ENCODE measurements around the gene RAB11FIP5.

- TF ChIP-seq, protein P1, sequence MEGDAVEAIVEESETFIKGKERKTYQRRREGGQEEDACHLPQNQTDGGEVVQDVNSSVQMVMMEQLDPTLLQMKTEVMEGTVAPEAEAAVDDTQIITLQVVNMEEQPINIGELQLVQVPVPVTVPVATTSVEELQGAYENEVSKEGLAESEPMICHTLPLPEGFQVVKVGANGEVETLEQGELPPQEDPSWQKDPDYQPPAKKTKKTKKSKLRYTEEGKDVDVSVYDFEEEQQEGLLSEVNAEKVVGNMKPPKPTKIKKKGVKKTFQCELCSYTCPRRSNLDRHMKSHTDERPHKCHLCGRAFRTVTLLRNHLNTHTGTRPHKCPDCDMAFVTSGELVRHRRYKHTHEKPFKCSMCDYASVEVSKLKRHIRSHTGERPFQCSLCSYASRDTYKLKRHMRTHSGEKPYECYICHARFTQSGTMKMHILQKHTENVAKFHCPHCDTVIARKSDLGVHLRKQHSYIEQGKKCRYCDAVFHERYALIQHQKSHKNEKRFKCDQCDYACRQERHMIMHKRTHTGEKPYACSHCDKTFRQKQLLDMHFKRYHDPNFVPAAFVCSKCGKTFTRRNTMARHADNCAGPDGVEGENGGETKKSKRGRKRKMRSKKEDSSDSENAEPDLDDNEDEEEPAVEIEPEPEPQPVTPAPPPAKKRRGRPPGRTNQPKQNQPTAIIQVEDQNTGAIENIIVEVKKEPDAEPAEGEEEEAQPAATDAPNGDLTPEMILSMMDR (IDR thresholded peaks at IDR 0.05) = no peak
- TF ChIP-seq POLR2A (IDR thresholded peaks at IDR 0.05) = no peak
Measured at GRCh38 chr2:73130790-73131189, 18.0 kb upstream of the RAB11FIP5 start.

All from thyroid gland (tissue), 4 donors.